ENCODE data around the gene TRAPPC2.
A peak's percentile ranks its signal among the peaks of the same experiment; 100 is the strongest.

TRAPPC2 gene

DNA sequence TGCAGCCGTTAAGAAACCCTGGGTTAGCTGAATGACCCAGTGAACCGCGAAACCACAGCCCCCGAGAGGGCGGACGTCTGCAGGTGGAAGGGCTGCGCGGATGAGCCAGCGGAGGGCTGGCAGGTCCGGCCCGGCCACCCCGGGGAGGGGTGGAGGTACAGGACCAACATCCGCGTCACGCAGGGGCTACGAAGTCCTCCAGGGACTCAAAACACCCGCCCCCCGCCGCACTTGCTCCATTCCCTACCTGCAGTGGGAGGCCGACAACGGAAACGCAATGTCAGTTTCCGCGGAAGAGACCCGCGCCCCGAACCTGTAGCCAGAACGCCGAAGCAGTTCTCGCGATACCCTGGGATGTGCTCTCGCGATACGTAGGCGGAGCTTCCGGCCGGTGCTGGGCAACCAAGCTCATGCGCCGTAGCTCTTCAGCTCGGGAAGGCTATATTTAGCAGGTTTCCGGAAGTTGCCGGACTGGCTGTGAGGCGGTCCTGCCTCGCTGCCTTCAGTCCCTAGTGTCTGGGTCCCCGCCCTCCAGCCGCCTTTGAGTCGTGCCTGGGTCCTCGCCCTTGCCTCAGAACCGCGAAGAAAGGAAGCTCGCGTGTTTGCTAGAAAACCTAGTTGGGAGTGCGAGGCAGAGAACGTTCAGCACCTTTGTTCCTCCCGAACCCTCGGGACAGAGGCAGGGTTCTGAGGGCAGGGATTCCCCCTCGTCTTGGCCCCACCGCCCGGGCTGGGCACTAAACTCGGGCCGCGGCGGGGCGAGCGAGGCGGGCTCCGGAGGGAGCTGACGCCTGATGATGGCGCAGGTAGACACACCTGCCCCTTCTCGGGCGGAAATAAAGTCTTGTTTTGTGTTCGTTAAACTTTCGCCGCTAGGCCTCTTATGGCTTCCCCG, at the start of gene TRAPPC2, which contains the start of gene OFD1:
TSS of gene TRAPPC2 (minus strand) at position 343 of the 895 bp plus-strand sequence. CDS start 14,657 bp downstream, outside the sequence.
TSS of gene OFD1 (plus strand) at position 471 of the 895 bp plus-strand sequence. CDS start at position 795, 324 bp downstream.
- no peaks in the 10 kb centered on the region for H3K27me3 Mint-ChIP-seq
- H3K9me3 Mint-ChIP-seq = no peaks in the 10 kb centered on the region
- H3K4me3 Mint-ChIP-seq = peak within 1 kb of the TSS; percentile 97
- peak; percentile 85 for ATAC-seq (ENCODE audit: low read depth)
- H3K36me3 Mint-ChIP-seq = peaks cover 7% of the 10 kb centered on the region
- peak; percentile 83 to 95 for DNase-seq (ENCODE audit: low spot score in 2 of 2)
- H3K4me1 Mint-ChIP-seq = peaks cover 22% of the 10 kb centered on the region
- H3K27ac Mint-ChIP-seq = peak within 1 kb of the TSS; percentile 95

DNA sequence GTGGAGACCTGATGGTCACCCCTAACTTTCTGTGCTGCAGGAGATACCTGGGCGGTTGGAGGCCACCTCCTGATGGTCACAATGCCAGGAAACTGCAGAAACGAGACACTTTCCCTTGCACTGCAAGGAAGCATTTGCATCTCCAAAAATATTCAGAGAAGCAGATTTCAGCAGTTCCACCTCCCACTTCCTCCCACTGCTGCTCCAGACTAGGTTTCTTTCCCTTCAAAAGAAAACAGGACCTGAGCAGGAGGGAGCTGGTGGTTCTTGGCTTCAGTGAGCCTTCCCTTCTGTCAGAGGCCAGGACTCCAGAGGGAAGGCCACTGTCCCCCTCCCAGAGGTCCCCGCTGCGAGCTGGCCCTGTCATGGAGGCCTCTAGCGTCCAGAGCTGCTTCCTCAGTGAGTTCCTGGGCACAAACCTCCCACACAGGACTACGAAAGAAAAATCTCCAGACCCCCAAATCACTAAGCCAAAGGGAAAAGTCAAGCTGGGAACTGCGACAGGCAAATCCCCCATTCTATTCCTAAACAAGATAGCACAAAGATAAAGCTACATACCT, 46.5 kb upstream of the TRAPPC2 start:
- no peak for ATAC-seq (ENCODE audit: low read depth)
- H3K9me3 Mint-ChIP-seq = no peaks in the 10 kb centered on the region
- H3K4me1 Mint-ChIP-seq = no peaks in the 10 kb centered on the region
- H3K4me3 Mint-ChIP-seq = no peak overlapping the region
- no peaks in the 10 kb centered on the region for H3K36me3 Mint-ChIP-seq
- DNase-seq (ENCODE audit: low spot score in 2 of 2) = no peak
- no peaks in the 10 kb centered on the region for H3K27me3 Mint-ChIP-seq
- no peak overlapping the region for H3K27ac Mint-ChIP-seq

DNA sequence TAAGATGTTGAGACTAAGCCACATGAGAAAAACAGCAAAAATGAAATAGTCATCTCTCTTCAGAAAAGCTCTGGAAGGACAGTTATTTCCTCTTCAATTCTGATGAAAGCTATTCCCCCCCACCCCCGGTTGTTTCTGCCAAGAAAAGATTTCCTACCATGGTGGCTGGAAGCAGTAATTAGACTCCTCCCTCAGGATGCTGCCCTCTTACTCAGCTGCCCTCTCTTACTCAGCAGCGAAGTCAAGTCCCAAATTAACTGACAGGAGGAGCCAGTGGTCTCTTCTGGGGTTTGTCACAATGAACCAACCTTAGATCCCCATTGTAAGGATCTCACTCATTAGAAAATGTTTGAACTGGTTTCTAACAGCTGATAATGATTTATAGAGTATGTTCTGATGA, 44.5 kb upstream of the TRAPPC2 start:
- no peak overlapping the region for H3K4me3 Mint-ChIP-seq
- no peaks in the 10 kb centered on the region for H3K27me3 Mint-ChIP-seq
- no peaks in the 10 kb centered on the region for H3K36me3 Mint-ChIP-seq
- ATAC-seq (ENCODE audit: low read depth) = no peak
- DNase-seq (ENCODE audit: low spot score in 2 of 2) = no peak
- H3K9me3 Mint-ChIP-seq = no peaks in the 10 kb centered on the region
- H3K4me1 Mint-ChIP-seq = no peaks in the 10 kb centered on the region
- H3K27ac Mint-ChIP-seq = no peak overlapping the region

DNA sequence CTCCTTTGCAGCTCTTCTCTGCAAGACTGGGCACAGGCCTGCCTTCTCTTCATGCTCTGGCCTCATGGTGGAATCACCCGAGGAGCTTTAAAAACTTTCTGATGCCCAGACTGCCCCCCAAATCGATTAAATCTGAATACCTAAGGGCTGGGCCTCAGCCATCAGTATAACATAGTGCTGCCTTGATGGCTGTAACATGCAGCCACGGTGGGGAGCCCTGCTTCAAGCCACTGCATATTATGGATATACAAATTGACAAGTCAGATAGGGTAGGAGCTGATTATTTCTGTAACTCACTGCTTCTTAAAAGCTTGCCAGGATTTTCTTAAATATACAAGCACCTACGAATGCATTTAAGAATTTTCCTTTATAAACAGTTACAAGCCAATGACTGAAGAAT, 42.0 kb upstream of the TRAPPC2 start:
- Mint-ChIP-seq H3K27me3 (no peaks in the 10 kb centered on the region), H3K4me3 (no peak overlapping the region), H3K36me3 (peaks cover 6% of the 10 kb centered on the region), H3K27ac (peak overlapping the region; percentile 47), H3K4me1 (no peaks in the 10 kb centered on the region), H3K9me3 (no peaks in the 10 kb centered on the region)
- no peak for DNase-seq (ENCODE audit: low spot score in 2 of 2)
- ATAC-seq (ENCODE audit: low read depth) = no peak

DNA sequence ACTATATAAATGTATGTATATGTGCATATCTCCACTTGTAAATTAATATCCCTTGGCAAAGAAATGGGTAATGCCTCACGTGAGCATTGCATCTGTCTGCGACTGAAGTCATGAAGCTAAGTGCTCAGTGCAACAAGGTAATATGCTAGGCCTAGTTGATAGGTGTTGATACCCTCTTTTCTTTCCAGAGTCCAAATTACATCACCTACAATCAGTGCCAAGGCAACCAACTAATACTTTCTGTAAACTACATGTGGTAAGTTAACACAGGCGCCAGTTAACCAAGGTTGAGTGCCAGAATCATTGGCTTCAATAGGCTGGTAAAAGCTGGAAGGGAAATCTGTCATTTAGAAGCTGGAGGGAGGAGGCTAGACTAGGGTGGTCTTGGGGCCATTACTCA, 41.4 kb upstream of the TRAPPC2 start:
- no peaks in the 10 kb centered on the region for H3K9me3 Mint-ChIP-seq
- H3K36me3 Mint-ChIP-seq = peaks cover 6% of the 10 kb centered on the region
- H3K27ac Mint-ChIP-seq = no peak overlapping the region
- DNase-seq (ENCODE audit: low spot score in 2 of 2) = no peak
- no peaks in the 10 kb centered on the region for H3K27me3 Mint-ChIP-seq
- no peaks in the 10 kb centered on the region for H3K4me1 Mint-ChIP-seq
- H3K4me3 Mint-ChIP-seq = no peak overlapping the region
- ATAC-seq (ENCODE audit: low read depth) = no peak

DNA sequence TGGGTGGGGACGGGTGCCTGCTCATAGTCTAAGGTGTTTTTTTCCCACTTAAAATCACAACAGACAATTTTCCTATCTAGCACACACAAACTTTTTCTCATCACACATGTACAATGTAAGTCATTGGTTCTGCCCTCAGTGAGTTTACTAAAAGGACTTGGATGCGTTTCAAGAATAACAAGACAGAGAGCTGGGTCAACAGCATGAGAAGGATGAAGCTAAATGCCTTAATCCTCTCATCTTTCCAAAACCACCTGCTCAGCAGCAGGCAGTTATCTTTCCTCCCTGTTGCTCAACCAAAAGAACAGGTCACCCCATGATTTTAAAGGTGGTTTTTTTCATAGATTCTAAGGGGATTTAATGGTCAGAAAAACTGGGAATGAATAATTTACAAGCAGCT, 40.3 kb upstream of the TRAPPC2 start:
- Mint-ChIP-seq H3K4me1 (no peaks in the 10 kb centered on the region), H3K27ac (no peak overlapping the region), H3K9me3 (no peaks in the 10 kb centered on the region), H3K36me3 (peaks cover 6% of the 10 kb centered on the region), H3K27me3 (no peaks in the 10 kb centered on the region), H3K4me3 (no peak overlapping the region)
- no peak for ATAC-seq (ENCODE audit: low read depth)
- no peak for DNase-seq (ENCODE audit: low spot score in 2 of 2)

DNA sequence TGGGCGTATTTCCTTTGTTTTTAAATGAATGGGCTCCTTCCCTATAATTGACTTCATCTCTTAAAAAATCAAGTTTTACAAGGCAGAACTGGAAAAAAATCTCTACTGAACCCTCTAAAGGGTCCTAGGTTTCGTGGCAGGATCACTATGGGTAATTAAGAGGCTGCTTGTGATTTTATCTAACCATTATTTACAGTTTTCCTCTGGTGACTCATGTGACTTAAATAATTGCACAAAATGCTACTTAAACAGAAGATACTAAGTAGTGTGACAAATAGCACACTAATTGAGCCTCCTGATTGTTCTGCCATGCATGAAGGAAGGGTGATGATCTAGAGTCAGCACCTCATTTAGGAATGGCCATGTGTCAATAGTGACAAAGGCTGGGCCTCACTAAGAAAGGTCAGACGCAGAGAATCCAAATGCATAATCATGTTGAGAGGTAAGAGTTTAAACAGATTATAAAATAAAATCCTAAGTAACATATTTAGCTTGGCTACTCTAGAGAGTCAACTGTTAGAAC, 35.7 kb upstream of the TRAPPC2 start:
- peaks cover 27% of the 10 kb centered on the region for H3K36me3 Mint-ChIP-seq
- DNase-seq (ENCODE audit: low spot score in 2 of 2) (no peak), ATAC-seq (ENCODE audit: low read depth) (no peak)
- H3K4me3 Mint-ChIP-seq = no peak overlapping the region
- H3K27ac Mint-ChIP-seq = no peak overlapping the region
- peaks cover 10% of the 10 kb centered on the region for H3K4me1 Mint-ChIP-seq
- no peaks in the 10 kb centered on the region for H3K9me3 Mint-ChIP-seq
- no peaks in the 10 kb centered on the region for H3K27me3 Mint-ChIP-seq

DNA sequence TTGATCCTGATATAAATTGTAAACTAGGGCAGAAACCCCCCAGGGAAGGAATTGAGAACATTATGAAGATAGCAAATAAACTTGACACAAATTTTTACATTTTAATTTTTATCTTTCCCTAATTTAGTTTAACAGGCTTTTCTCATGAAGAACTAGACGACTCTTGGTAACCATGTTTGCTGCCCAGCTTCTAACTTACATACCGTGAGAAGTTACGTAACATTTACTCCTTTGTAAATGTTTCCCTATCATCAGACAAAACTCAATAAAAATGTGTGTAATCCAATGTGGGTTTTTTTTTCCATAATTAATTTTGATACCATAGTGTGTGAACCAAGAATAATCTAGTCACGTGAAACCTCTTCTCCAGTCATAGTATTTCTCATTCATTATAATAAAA, 34.5 kb upstream of the TRAPPC2 start:
- Mint-ChIP-seq H3K27me3 (no peaks in the 10 kb centered on the region), H3K36me3 (peaks cover 29% of the 10 kb centered on the region), H3K27ac (no peak overlapping the region), H3K4me1 (peaks cover 10% of the 10 kb centered on the region), H3K4me3 (no peak overlapping the region), H3K9me3 (no peaks in the 10 kb centered on the region)
- DNase-seq (ENCODE audit: low spot score in 2 of 2) = no peak
- ATAC-seq (ENCODE audit: low read depth) = no peak

DNA sequence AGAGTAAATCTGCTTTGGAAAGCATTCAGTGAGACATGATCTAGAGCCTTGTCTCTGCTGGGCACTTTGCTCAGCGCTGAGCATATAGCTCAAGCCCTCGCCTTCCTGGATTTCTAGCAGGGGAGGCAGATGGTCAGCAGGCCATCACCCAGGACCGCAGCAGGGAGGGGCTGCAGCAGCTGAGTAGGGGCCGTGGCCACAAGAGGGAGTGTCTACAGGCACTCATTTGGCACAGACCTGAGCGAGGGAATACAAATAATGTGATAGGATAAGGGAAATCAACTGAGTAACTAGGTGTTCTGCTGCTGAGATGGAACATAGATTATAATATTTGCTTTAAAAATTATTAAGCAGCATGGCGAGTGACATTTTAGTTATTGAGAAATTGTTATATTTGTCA, 30.3 kb upstream of the TRAPPC2 start:
- H3K9me3 Mint-ChIP-seq = no peaks in the 10 kb centered on the region
- peaks cover 12% of the 10 kb centered on the region for H3K4me1 Mint-ChIP-seq
- ATAC-seq (ENCODE audit: low read depth) (no peak), DNase-seq (ENCODE audit: low spot score in 2 of 2) (no peak)
- no peaks in the 10 kb centered on the region for H3K27me3 Mint-ChIP-seq
- H3K4me3 Mint-ChIP-seq = no peak overlapping the region
- H3K36me3 Mint-ChIP-seq = peaks cover 26% of the 10 kb centered on the region
- no peak overlapping the region for H3K27ac Mint-ChIP-seq

DNA sequence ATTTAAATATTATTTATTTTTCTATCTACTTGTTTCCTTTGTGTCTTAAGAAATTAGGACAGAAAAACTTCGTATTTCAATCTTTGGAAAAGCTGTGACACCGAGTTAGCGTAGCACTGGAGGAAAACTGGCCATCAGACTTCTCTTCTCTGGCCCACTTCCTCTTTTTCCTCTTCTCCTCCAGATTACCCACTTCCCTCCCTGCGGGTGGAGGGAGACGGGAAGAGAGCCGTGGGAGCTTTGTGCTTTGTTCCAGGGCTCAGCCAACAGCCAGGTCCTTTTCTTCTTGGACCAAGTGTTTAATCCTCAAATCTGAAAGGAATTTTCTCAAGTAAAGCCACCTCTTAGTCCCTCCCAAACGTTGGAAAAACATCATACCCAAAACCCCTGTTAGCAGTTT, 29.9 kb upstream of the TRAPPC2 start:
- H3K4me1 Mint-ChIP-seq = peaks cover 12% of the 10 kb centered on the region
- no peaks in the 10 kb centered on the region for H3K9me3 Mint-ChIP-seq
- no peak for DNase-seq (ENCODE audit: low spot score in 2 of 2)
- H3K36me3 Mint-ChIP-seq = peaks cover 24% of the 10 kb centered on the region
- no peaks in the 10 kb centered on the region for H3K27me3 Mint-ChIP-seq
- no peak overlapping the region for H3K27ac Mint-ChIP-seq
- H3K4me3 Mint-ChIP-seq = no peak overlapping the region
- ATAC-seq (ENCODE audit: low read depth) = no peak

DNA sequence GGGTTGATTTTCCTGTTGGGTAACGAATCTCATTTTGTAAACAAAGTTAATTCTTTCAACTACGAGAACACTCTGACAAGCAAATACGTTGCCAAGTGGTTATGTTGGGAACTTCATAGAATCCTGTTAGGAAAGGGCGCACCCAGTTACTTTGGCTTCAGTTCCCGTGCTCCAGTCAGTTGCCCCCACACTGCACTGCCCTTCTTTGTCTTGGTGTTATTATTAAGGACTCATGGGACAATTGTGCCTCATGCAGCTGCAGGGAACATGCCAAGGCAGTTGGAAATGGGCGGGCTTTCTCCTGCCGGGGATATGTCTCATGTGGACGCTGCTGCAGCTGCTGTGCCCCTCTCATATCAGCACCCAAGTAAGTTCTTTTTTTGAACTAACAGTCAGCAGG, 29.1 kb upstream of the TRAPPC2 start:
- no peak overlapping the region for H3K27ac Mint-ChIP-seq
- DNase-seq (ENCODE audit: low spot score in 2 of 2) (no peak), ATAC-seq (ENCODE audit: low read depth) (no peak)
- no peak overlapping the region for H3K4me3 Mint-ChIP-seq
- H3K36me3 Mint-ChIP-seq = peaks cover 27% of the 10 kb centered on the region
- no peaks in the 10 kb centered on the region for H3K27me3 Mint-ChIP-seq
- no peaks in the 10 kb centered on the region for H3K9me3 Mint-ChIP-seq
- peaks cover 16% of the 10 kb centered on the region for H3K4me1 Mint-ChIP-seq

DNA sequence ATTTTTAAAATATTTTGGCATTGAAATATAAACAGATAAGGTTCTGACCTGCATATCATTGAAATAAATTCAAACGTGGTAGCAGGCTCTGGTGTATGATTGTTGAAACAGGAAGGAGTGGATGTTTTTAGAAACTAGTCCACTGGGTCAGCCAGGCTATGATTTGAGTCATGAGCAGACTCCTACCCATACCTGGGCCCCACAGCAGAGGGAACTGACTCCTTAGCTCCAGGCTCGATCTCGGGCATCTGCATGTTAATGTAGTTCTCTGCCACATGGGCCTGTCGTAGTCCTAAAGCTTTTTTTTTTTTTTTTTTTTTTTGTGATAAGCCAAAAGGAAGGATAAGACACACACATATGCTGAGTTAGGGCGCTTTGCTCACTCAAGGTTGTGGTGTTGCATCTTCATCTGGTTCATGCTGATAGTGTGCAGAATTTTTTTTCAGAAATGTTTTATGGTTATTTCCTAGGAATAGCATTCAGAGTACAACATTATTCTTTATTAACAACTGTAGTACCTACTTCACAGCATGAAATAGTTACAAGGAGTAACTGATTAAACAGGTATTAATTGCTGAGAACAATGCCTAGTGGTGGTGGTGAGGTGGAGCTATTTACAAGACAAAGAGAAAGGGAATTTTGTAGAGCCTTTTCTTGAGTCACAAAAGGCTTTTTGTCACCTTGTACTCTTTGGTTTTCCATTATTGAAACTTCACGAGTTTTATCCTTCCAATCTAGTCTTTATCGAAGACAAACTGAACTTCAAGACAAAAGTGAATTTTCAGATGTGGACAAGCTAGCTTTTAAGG, 27.4 kb upstream of the TRAPPC2 start:
- Mint-ChIP-seq H3K4me1 (peaks cover 19% of the 10 kb centered on the region), H3K9me3 (no peaks in the 10 kb centered on the region), H3K36me3 (peaks cover 27% of the 10 kb centered on the region)

DNA sequence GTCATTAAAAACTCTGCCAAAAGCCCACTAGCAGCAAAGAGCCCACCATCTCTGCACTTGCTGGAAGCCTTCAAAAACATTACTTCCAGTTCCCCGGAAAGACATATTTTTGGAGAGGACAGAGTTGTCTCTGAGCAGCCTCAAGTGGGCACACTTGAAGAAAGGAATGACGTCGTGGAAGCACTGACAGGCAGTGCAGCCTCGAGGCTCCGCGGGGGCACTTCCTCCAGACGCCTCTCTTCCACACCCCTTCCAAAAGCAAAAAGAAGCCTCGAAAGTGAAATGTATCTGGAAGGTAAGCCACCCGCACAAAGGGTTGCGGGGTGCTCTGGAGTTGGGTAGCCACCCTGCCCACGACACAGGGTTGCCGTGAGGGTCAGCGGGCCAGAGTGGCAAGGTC, 26.0 kb upstream of the TRAPPC2 start:
- no peak overlapping the region for H3K4me3 Mint-ChIP-seq
- peaks cover 14% of the 10 kb centered on the region for H3K36me3 Mint-ChIP-seq
- no peaks in the 10 kb centered on the region for H3K9me3 Mint-ChIP-seq
- no peak for DNase-seq (ENCODE audit: low spot score in 2 of 2)
- no peaks in the 10 kb centered on the region for H3K27me3 Mint-ChIP-seq
- no peak for ATAC-seq (ENCODE audit: low read depth)
- H3K27ac Mint-ChIP-seq = peak overlapping the region; percentile 47
- peaks cover 9% of the 10 kb centered on the region for H3K4me1 Mint-ChIP-seq

More for the DNA sequence above, 27.4 kb upstream of the TRAPPC2 start:
- Mint-ChIP-seq H3K4me3 (no peak overlapping the region), H3K27ac (no peak overlapping the region), H3K27me3 (no peaks in the 10 kb centered on the region)
- no peak for DNase-seq (ENCODE audit: low spot score in 2 of 2)
- ATAC-seq (ENCODE audit: low read depth) = no peak

Data from memory B cell (primary cell).